K562 (cell line): Measurements from ENCODE around the gene NKAPL. TPM values are rescaled to one million over a fixed set of nuclear protein-coding genes. Genes with fewer than 3 reads are reported as not detected.

Experiments used
- ATAC-seq: fragments of 200-7000 bp; cut with Tn5 transposase; 3 replicates; pipeline ENCODE4 v1.9.1; 2020; ENCODE audit warnings: moderate library complexity
- BruUV-seq: library from RNA; stranded (reverse); fragments of 400-500 nt; replicated peaks from 2 replicates; lab custom pipeline; 2021; lab: Mats Ljungman, UMichigan
- CTCF ChIA-PET: fragments of 300-600 bp; formaldehyde crosslinking; extraction: SDS; loops from one replicate; lab custom pipeline; 2021; ENCODE audit warnings: low intra/inter-chr PET ratio; lab: Yijun Ruan, JAX
- POLR2A ChIA-PET: fragments of 300-600, 350-650 bp; sonication (Branson Sonifier 250); formaldehyde crosslinking; extraction: SDS; loops from one replicate; lab custom pipeline; 2021; ENCODE audit warnings: antibody characterized with exemption, inconsistent platforms; lab: Yijun Ruan, JAX
- DNase-seq, 4 experiments: peaks; one replicate each; pipeline versions ENCODE4 v3.0.0 to v3.0.0-alpha.2; 2011 to 2018; ENCODE audit warnings: low spot score in 3 of 4, mixed read lengths in 3 of 4; ENCODE audit errors: extremely low read depth in 1 of 4
- FAIRE-seq: peaks from 2 replicates; lab custom pipeline; 2011; peaks lifted over from hg19 to GRCh38; lab: Jason Lieb, UNC
- H2AFZ ChIP-seq: 2 replicates; pipeline ENCODE4 v1.6.0; 2011; ENCODE audit warnings: low read depth, low read length, control low read depth, inconsistent platforms
- H3K27ac ChIP-seq: fragments of 200-600 bp; 3 replicates; pipeline ENCODE4 v1.8.0; 2011; ENCODE audit warnings: low read depth, mild to moderate bottlenecking, control low read depth, inconsistent platforms, low read length, moderate library complexity, mixed read lengths; ENCODE audit errors: extremely low read depth
- H3K27me3 ChIP-seq, 2 experiments: fragments of 300-600 bp in 1 of 2; 2 replicates in 1 of 2; 3 replicates in 1 of 2; pipeline versions ENCODE4 v1.6.0 to v1.8.0; 2011; ENCODE audit warnings: inconsistent platforms in 2 of 2, low read length in 2 of 2, mild to moderate bottlenecking in 1 of 2, mixed read lengths in 1 of 2, moderate library complexity in 1 of 2; ENCODE audit not compliant: control insufficient read depth in 2 of 2, insufficient read depth in 2 of 2
- H3K36me3 ChIP-seq: fragments of 300-600 bp; 3 replicates; pipeline ENCODE4 v1.8.0; 2011; ENCODE audit warnings: mild to moderate bottlenecking, low read length, inconsistent platforms; ENCODE audit not compliant: control insufficient read depth, insufficient read depth
- H3K4me1 ChIP-seq, 2 experiments: fragments of 200-600 bp in 1 of 2; replicated peaks in 1 of 2; 2 replicates in 1 of 2; 3 replicates in 1 of 2; pipeline versions ENCODE4 v1.5.1 to v1.8.0; 2011; ENCODE audit warnings: inconsistent platforms in 2 of 2, low read length in 2 of 2, mild to moderate bottlenecking in 1 of 2, mixed read lengths in 1 of 2, moderate library complexity in 1 of 2; ENCODE audit not compliant: control insufficient read depth in 2 of 2, insufficient read depth in 2 of 2
- H3K4me2 ChIP-seq: 2 replicates; pipeline ENCODE4 v1.6.1; 2011; ENCODE audit warnings: low read length, control low read depth, inconsistent platforms, mixed read lengths; ENCODE audit not compliant: insufficient read depth
- H3K4me3 ChIP-seq: fragments of 200-600 bp; sonication (generic), shearing (Covaris generic); 2 replicates; pipeline ENCODE4 v1.5.1; 2016; ENCODE audit warnings: control low read depth, inconsistent platforms
- H3K79me2 ChIP-seq: fragments of 200-600 bp; 3 replicates; pipeline ENCODE4 v1.8.0; 2011; ENCODE audit warnings: low read length, inconsistent platforms; ENCODE audit not compliant: control insufficient read depth, insufficient read depth
- H3K9ac ChIP-seq, 2 experiments: 2 replicates each; pipeline versions ENCODE4 v1.6.0 to v1.6.1; 2011; ENCODE audit warnings: low read depth in 2 of 2, low read length in 2 of 2, control low read depth in 1 of 2, inconsistent platforms in 1 of 2, mild to moderate bottlenecking in 1 of 2, mixed read lengths in 1 of 2; ENCODE audit not compliant: insufficient read depth in 1 of 2
- H3K9me1 ChIP-seq: one replicate; pipeline ENCODE4 v1.6.0; 2011; ENCODE audit warnings: inconsistent platforms, mild to moderate bottlenecking, low read length, moderate library complexity; ENCODE audit not compliant: control insufficient read depth, insufficient read depth
- H3K9me3 ChIP-seq: replicated peaks from 2 replicates; pipeline ENCODE4 v1.5.1; 2011; ENCODE audit warnings: low read depth, low read length, inconsistent platforms; ENCODE audit not compliant: control insufficient read depth, insufficient read depth
- H4K20me1 ChIP-seq: replicated peaks from 2 replicates; pipeline ENCODE4 v1.6.1; 2011; ENCODE audit warnings: low read length, inconsistent platforms, mixed read lengths; ENCODE audit not compliant: control insufficient read depth, insufficient read depth
- CXXC5 ChIP-seq: fragments of 250-450 bp; sonication (Bioruptor Pico); IDR thresholded peaks from 2 replicates; pipeline ENCODE4 v1.8.0; 2022; ENCODE audit warnings: inconsistent platforms, mild to moderate bottlenecking, moderate library complexity
- FOXA3 ChIP-seq, 2 experiments: fragments of 450-650 bp in 1 of 2; sonication (generic) in 1 of 2; formaldehyde crosslinking; IDR thresholded peaks in 1 of 2; conservative IDR thresholded peaks in 1 of 2; 2 replicates each; pipeline versions ENCODE4 v1.4.0 to v1.8.0; 2020 to 2022; ENCODE audit warnings: mild to moderate bottlenecking in 2 of 2, missing genetic modification reagents in 1 of 2
- MED1 ChIP-seq: sonication (generic); formaldehyde crosslinking; IDR thresholded peaks from 2 replicates; pipeline ENCODE4 v1.8.1; 2023; ENCODE audit warnings: missing genetic modification reagents, borderline replicate concordance
- NR1H2 ChIP-seq: sonication (generic); formaldehyde crosslinking; IDR thresholded peaks from 2 replicates; pipeline ENCODE4 v1.4.0; 2020; ENCODE audit warnings: mild to moderate bottlenecking, missing genetic modification reagents
- NR3C1 ChIP-seq: sonication (generic); formaldehyde crosslinking; IDR thresholded peaks from 2 replicates; pipeline ENCODE4 v1.8.1; 2022; ENCODE audit warnings: missing genetic modification reagents
- RFX5 ChIP-seq: IDR thresholded peaks from 2 replicates; pipeline ENCODE4 v1.6.1; 2011; ENCODE audit warnings: low read depth, mild to moderate bottlenecking, improper control_type of control experiment, low read length
- ZC3H11A ChIP-seq: IDR thresholded peaks from 2 replicates; pipeline ENCODE4 v1.6.1; 2012; ENCODE audit warnings: low read depth, low read length, improper control_type of control experiment
- ZC3H4 ChIP-seq: sonication (generic); formaldehyde crosslinking; IDR thresholded peaks from 2 replicates; pipeline ENCODE4 v1.9.0; 2021; ENCODE audit warnings: missing genetic modification reagents, borderline replicate concordance
- ZFX ChIP-seq: sonication (generic); formaldehyde crosslinking; IDR thresholded peaks from 2 replicates; pipeline ENCODE4 v1.8.0; 2022; ENCODE audit warnings: mild to moderate bottlenecking, missing genetic modification reagents, moderate library complexity
- ZNF12 ChIP-seq: sonication (generic); formaldehyde crosslinking; IDR thresholded peaks from 2 replicates; pipeline ENCODE4 v1.4.0; 2020; ENCODE audit warnings: mild to moderate bottlenecking, missing genetic modification reagents
- ZNF239 ChIP-seq: fragments of 250-450 bp; sonication (Bioruptor Pico); IDR thresholded peaks from 2 replicates; pipeline ENCODE4 v1.4.0; 2020; ENCODE audit warnings: mild to moderate bottlenecking
- WGBS: fragments of 100-300 bp; shearing (Covaris generic); methylation state at CpG from one replicate; pipeline ENCODE4 v1.1.6; 2016; ENCODE audit warnings: low coverage, mixed read lengths; ENCODE audit not compliant: insufficient coverage; ENCODE audit errors: missing lambda C conversion rate; 5-methylcytosine and 5-hydroxymethylcytosine counted together
- in situ Hi-C: fragments of 300-500 bp; cut with MboI; formaldehyde crosslinking; loops from 4 replicates; pipeline ENCODE4 v1.15.0; 2018; ENCODE audit warnings: inconsistent platforms, mixed read lengths
- intact Hi-C: fragments of 100-400 bp; cut with micrococcal nuclease; formaldehyde crosslinking; loops from 2 replicates; pipeline ENCODE4 v1.14.2; 2022
- polyA plus RNA-seq, 8 experiments: library from polyadenylated mRNA; depleted of rRNA in 4 of 8; stranded (reverse) in 5 of 8; unstranded in 3 of 8; fragments of >200 nt; fragmentation: Nextera tagmentation in 2 of 8; fragmentation: Illumina TruSeq in 1 of 8; extraction: Ambion mirVana in 2 of 8; extraction: Trizol in 1 of 8; gene quantifications; 2 replicates each; pipeline versions ENCODE4 v1.2.1 to v1.2.3, GENCODE V29; 2011 to 2014; ENCODE audit warnings: inconsistent platforms in 1 of 8, missing spikeins in 1 of 8
- total RNA-seq, 7 experiments: library from RNA; depleted of rRNA in 6 of 7; stranded (reverse); fragments of >200 nt in 6 of 7; fragmentation: Illumina TruSeq in 2 of 7; extraction: Trizol in 2 of 7; gene quantifications; 2 replicates each; pipeline versions ENCODE4 v1.2.1 to v1.2.3, GENCODE V29; 2011 to 2021; ENCODE audit warnings: low replicate concordance in 1 of 7
- TF ChIP-seq, protein P1 (sequence below): fragments of 250-450 bp; sonication (Bioruptor Pico); IDR thresholded peaks from 2 replicates; pipeline ENCODE4 v1.8.0; 2022; ENCODE audit warnings: moderate library complexity, mild to moderate bottlenecking, inconsistent platforms
- TF ChIP-seq, protein P2 (sequence below): sonication (generic); formaldehyde crosslinking; IDR thresholded peaks from 2 replicates; pipeline ENCODE4 v1.9.0; 2022; ENCODE audit warnings: mild to moderate bottlenecking, missing genetic modification reagents

Gene NKAPL
- total and polyA plus RNA-seq, 9 of the 15 experiments (the other 6 are each of a cell fraction or from before 2014, with no cell fraction given): not detected

DNA sequence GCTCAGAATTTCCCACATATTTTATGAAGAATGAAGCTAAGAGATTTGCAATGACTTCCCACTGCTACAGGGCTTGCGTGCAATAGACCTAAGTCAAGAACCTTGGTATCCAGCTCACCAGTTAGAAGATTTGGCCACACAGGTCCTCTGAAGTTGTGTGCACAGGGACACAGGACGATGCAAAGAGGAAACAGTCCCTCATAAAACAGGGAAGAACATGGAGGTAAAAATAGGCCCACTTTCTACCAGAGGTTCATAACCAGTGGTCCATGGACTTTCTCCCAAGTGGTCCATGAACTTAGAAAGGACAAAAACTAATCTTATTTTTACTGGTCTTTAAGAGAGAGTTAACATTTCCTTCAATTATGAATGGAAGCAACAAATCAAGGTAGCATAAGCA, 8.3 kb upstream of the NKAPL start:
- ATAC-seq: no peak
- intact Hi-C loops (no loop called here), in situ Hi-C loops (no loop called here)
- no peak for FAIRE-seq
- H3K27ac ChIP-seq: no peak overlapping the region
- H3K79me2 ChIP-seq: peaks cover 19% of the 10 kb centered on the region
- ChIA-PET CTCF (no interaction called here), POLR2A (interaction anchor here (1.1 to 8.3 kb wide), 3 partner anchors 9 to 17 kb away, joined by 5 to 73 read pairs (median 9); partner anchors contain the start of gene ZSCAN26)
- TF ChIP-seq CXXC5 (CRISPR knock-in tag): no peak
- 0 out of 2 replicates have a peak, but pooled peaks have one; percentile 25 for TF ChIP-seq ZFX
- TF ChIP-seq, protein P1, sequence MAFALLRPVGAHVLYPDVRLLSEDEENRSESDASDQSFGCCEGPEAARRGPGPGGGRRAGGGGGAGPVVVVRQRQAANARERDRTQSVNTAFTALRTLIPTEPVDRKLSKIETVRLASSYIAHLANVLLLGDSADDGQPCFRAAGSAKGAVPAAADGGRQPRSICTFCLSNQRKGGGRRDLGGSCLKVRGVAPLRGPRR (CRISPR knock-in tag): no peak
- TF ChIP-seq ZNF12 (CRISPR knock-in tag): peak; percentile 98
- no peaks in the 10 kb centered on the region for H4K20me1 ChIP-seq
- no peaks in the 10 kb centered on the region for H3K27me3 ChIP-seq
- BruUV-seq: no TSS peak
- no peak for DNase-seq
- H3K9me1 ChIP-seq: no peaks in the 10 kb centered on the region
- peak overlapping the region; percentile 73 for H3K4me3 ChIP-seq
- H2AFZ ChIP-seq: no peak overlapping the region
- H3K9ac ChIP-seq: peak overlapping the region in 1 of 2 experiments; percentile 77; a peak in 2 of 4 replicates
- 56% methylated on average over 2 of the region's 2 CpGs for WGBS
- H3K4me2 ChIP-seq: peak overlapping the region; percentile 99
- H3K4me1 ChIP-seq: peaks cover 10 to 24% of the 10 kb centered on the region in 2 experiments
- peaks cover 28% of the 10 kb centered on the region; the same call in 2 of the 3 replicates for H3K36me3 ChIP-seq
- 0 out of 2 replicates have a peak, but pooled peaks cover 2% of the 10 kb centered on the region for H3K9me3 ChIP-seq

DNA sequence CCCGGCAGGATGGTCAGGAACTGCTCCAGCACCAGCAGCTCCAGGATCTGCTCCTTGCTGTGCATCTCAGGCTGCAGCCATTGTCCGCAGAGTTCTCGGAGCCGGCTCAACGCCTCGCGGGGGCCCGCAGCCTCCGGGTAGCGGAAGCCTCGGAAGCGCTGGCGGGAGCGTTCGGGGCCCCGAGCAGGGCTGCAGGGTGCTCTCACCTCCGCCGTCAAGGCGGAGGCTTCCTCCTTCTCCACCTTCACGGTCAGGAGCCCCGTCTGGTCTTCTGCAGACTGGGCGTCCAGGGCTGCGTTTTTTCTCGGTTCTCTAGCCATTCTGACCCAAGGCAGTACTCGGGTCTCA, 7.5 kb upstream of the NKAPL start:
- H3K36me3 ChIP-seq: peaks cover 19% of the 10 kb centered on the region; the same call in 2 of the 3 replicates
- 2% methylated on average over 21 of the region's 25 CpGs for WGBS
- no peaks in the 10 kb centered on the region for H3K27me3 ChIP-seq
- H3K9me1 ChIP-seq: no peaks in the 10 kb centered on the region
- peak; percentile 71 for ATAC-seq
- H3K27ac ChIP-seq: peak overlapping the region; percentile 49
- intact Hi-C loops (loop anchor here (1.0 kb wide), 3 partner anchors 26 to 115 kb away; partner anchors contain the start of genes ZKSCAN8 and ZSCAN9), in situ Hi-C loops (no loop called here)
- peak overlapping the region; percentile 97 for H2AFZ ChIP-seq
- H3K9ac ChIP-seq: peak overlapping the region; percentile 77 to 96
- 0 out of 2 replicates have a peak, but pooled peaks cover 2% of the 10 kb centered on the region for H3K9me3 ChIP-seq
- ChIA-PET POLR2A (interaction anchor here (0.6 to 8.3 kb wide), 9 partner anchors 16 to 187 kb away, joined by 3 to 73 read pairs (median 5); partner anchors contain the start of genes PGBD1, ZKSCAN8, ZSCAN26 and ZSCAN31), CTCF (interaction anchor here (0.8 kb wide), 1 partner anchor 100 kb away, joined by 3 read pairs; no protein-coding TSS in a partner anchor)
- H4K20me1 ChIP-seq: no peaks in the 10 kb centered on the region
- peaks cover 10 to 24% of the 10 kb centered on the region in 2 experiments for H3K4me1 ChIP-seq
- BruUV-seq: TSS peak; percentile 76
- DNase-seq: peak; percentile 33 to 42 (median 40)
- peak overlapping the region; percentile 99 for H3K4me2 ChIP-seq
- no peak for FAIRE-seq
- peak overlapping the region; percentile 73 for H3K4me3 ChIP-seq
- H3K79me2 ChIP-seq: peaks cover 19% of the 10 kb centered on the region
- TF ChIP-seq MED1: no peak
- TF ChIP-seq NR3C1: no peak
- no peak for TF ChIP-seq NR1H2
- no peak for TF ChIP-seq ZNF239
- TF ChIP-seq RFX5: no peak
- TF ChIP-seq, protein P2, sequence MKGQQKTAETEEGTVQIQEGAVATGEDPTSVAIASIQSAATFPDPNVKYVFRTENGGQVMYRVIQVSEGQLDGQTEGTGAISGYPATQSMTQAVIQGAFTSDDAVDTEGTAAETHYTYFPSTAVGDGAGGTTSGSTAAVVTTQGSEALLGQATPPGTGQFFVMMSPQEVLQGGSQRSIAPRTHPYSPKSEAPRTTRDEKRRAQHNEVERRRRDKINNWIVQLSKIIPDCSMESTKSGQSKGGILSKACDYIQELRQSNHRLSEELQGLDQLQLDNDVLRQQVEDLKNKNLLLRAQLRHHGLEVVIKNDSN (CRISPR knock-in tag): peak; percentile 4; the same call in 1 of the 2 replicates
- no peak for TF ChIP-seq ZC3H4 (CRISPR knock-in tag)
- no peak for TF ChIP-seq ZC3H11A
- TF ChIP-seq FOXA3 (CRISPR knock-in tag; conservative IDR thresholded peaks at IDR 0.05 in 1 of 2, IDR thresholded peaks at IDR 0.05 in 1 of 2): no peak
